Measurements from ENCODE around the gene MAS1. TPM values are rescaled to one million over a fixed set of nuclear protein-coding genes. Genes with fewer than 3 reads are reported as not detected.
"Not testable (repeated sequence)": the region's sequence is repeated elsewhere in the genome, so short reads cannot be mapped to it uniquely, and the experiment has no call there.

The MAS1 gene
- total and polyA plus RNA-seq, 2 donors (not counting 1 experiment from before 2014, with no cell fraction given) = not detected

- H3K79me2 ChIP-seq (ENCODE audit: control insufficient read depth, insufficient read depth, low read length); H3K4me1 ChIP-seq (ENCODE audit: control insufficient read depth in 2 of 2, insufficient read depth in 2 of 2, low read length in 2 of 2); H3K9me3 ChIP-seq (ENCODE audit: control extremely low read depth in 1 of 3, control insufficient read depth in 2 of 3, insufficient read depth in 1 of 3, low read length in 2 of 3); H2AFZ ChIP-seq (ENCODE audit: insufficient read depth, low read depth, low read length, poor library complexity, severe bottlenecking); H3K27ac ChIP-seq (ENCODE audit: low read length in 2 of 2); H4K20me1 ChIP-seq (ENCODE audit: control insufficient read depth, insufficient read depth, low read length, poor library complexity, severe bottlenecking); H3K4me1 Mint-ChIP-seq; H3K27ac Mint-ChIP-seq; H3K27me3 ChIP-seq (replicated peaks in 1 of 4; ENCODE audit: control extremely low read depth in 1 of 4, control insufficient read depth in 3 of 4, insufficient read depth in 4 of 4, low read length in 3 of 4); H3K9me3 Mint-ChIP-seq (ENCODE audit: insufficient read depth); H3K9ac ChIP-seq (ENCODE audit: low read length); H3K4me2 ChIP-seq (replicated peaks; ENCODE audit: low read depth, low read length, poor library complexity, severe bottlenecking); H3K4me3 Mint-ChIP-seq; ATAC-seq (ENCODE audit: low read depth); POLR2A ChIA-PET; H3K36me3 ChIP-seq (replicated peaks in 1 of 2; ENCODE audit: control extremely low read depth in 1 of 2, control insufficient read depth in 1 of 2, extremely low read depth in 1 of 2, insufficient read depth in 2 of 2, low read length in 1 of 2); H3K4me3 ChIP-seq (ENCODE audit: control extremely low read depth in 1 of 5, extremely low read depth in 1 of 5, insufficient read depth in 1 of 5, low read depth in 2 of 5, low read length in 4 of 5): not testable (repeated sequence)
- 58% methylated on average over 3 of the region's 5 CpGs for WGBS (ENCODE audit: insufficient coverage)
- CTCF ChIA-PET = interaction anchor here (0.5 to 3.3 kb wide), 25 partner anchors 9 to 677 kb away, joined by 3 to 34 read pairs (median 3); no protein-coding TSS in a partner anchor
- DNase-seq = peak; percentile 64
- peaks cover 20% of the 10 kb centered on the region for H3K27me3 Mint-ChIP-seq
- intact Hi-C loops (cut with micrococcal nuclease) = loop anchor here (1.0 to 10.0 kb wide), 4 partner anchors 240 to 1511 kb away; no protein-coding TSS in a partner anchor
- peak; percentile 54 for TF ChIP-seq CTCF (IDR thresholded peaks at IDR 0.05)
Observed at GRCh38 chr6:159863341-159863740, 27.4 kb upstream of the MAS1 start.

- H3K4me2 ChIP-seq (replicated peaks; ENCODE audit: low read depth, low read length, poor library complexity, severe bottlenecking) = no peak overlapping the region
- H3K36me3 ChIP-seq (replicated peaks in 1 of 2; ENCODE audit: control extremely low read depth in 1 of 2, control insufficient read depth in 1 of 2, extremely low read depth in 1 of 2, insufficient read depth in 2 of 2, low read length in 1 of 2) = no peaks in the 10 kb centered on the region
- Mint-ChIP-seq H3K27me3 (peaks cover 14% of the 10 kb centered on the region), H3K4me3 (no peak overlapping the region), H3K4me1 (no peaks in the 10 kb centered on the region), H3K9me3 (ENCODE audit: insufficient read depth) (no peaks in the 10 kb centered on the region), H3K27ac (no peak overlapping the region)
- no peaks in the 10 kb centered on the region for H3K79me2 ChIP-seq (ENCODE audit: control insufficient read depth, insufficient read depth, low read length)
- DNase-seq (no peak), ATAC-seq (ENCODE audit: low read depth) (no peak)
- no peaks in the 10 kb centered on the region for H3K9me3 ChIP-seq (ENCODE audit: control extremely low read depth in 1 of 3, control insufficient read depth in 2 of 3, insufficient read depth in 1 of 3, low read length in 2 of 3)
- intact Hi-C loops (cut with micrococcal nuclease) = loop anchor here (10.0 kb wide), 1 partner anchor 1509 kb away; no protein-coding TSS in a partner anchor
- no peak for TF ChIP-seq EZH2 (IDR thresholded peaks at IDR 0.05; ENCODE audit: borderline replicate concordance, insufficient read depth, low read depth, low read length, poor library complexity, severe bottlenecking)
- TF ChIP-seq CTCF (IDR thresholded peaks at IDR 0.05) = no peak
- peaks cover 0 to 7% (median 3%) of the 10 kb centered on the region in 4 experiments for H3K27me3 ChIP-seq (replicated peaks in 1 of 4; ENCODE audit: control extremely low read depth in 1 of 4, control insufficient read depth in 3 of 4, insufficient read depth in 4 of 4, low read length in 3 of 4)
- no peak overlapping the region for H2AFZ ChIP-seq (ENCODE audit: insufficient read depth, low read depth, low read length, poor library complexity, severe bottlenecking)
- no peak overlapping the region for H3K27ac ChIP-seq (ENCODE audit: low read length in 2 of 2)
- H4K20me1 ChIP-seq (ENCODE audit: control insufficient read depth, insufficient read depth, low read length, poor library complexity, severe bottlenecking) = no peaks in the 10 kb centered on the region
- no peak overlapping the region for H3K4me3 ChIP-seq (ENCODE audit: control extremely low read depth in 1 of 5, extremely low read depth in 1 of 5, insufficient read depth in 1 of 5, low read depth in 2 of 5, low read length in 4 of 5)
- no peak overlapping the region for H3K9ac ChIP-seq (ENCODE audit: low read length)
- ChIA-PET CTCF (interaction anchor here (0.7 to 3.3 kb wide), 3 partner anchors 191 to 668 kb away, joined by 4 to 34 read pairs (median 9); no protein-coding TSS in a partner anchor), POLR2A (no interaction called here)
- no peaks in the 10 kb centered on the region for H3K4me1 ChIP-seq (ENCODE audit: control insufficient read depth in 2 of 2, insufficient read depth in 2 of 2, low read length in 2 of 2)
- WGBS (ENCODE audit: insufficient coverage) = 99% methylated on average over 9 of the region's 12 CpGs
Observed at GRCh38 chr6:159865226-159865920, 25.4 kb upstream of the MAS1 start.

Measured in B cell (primary cell).